ENCODE results near the gene RNF138. TPM values are rescaled to one million over a fixed set of nuclear protein-coding genes. Genes with fewer than 3 reads are reported as not detected.

Gene RNF138
- total and polyA plus RNA-seq, 2 of the 8 experiments (the other 6 are each of a cell fraction or from before 2014, with no cell fraction given), result 29.2 to 109 TPM

DNA sequence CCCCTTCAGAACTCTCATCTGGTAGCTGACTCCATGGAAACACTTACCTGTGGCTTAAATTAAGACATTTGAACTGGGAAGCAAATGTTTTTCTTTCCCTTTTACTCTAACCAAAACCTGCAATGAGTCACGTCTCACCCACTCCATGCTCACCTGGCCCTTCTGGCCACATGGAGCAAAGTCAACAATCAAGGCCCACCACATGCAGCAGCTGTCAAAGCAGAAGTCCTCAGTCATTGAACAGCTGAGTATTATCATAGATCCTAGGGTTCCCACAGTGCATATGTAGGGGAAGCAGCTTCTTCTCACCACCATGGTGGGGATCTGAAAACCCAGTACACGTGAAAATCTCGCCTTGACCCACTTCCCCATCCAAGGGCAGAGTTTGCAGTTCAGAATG is 85.9 kb downstream of the RNF138 start:
- Histone ChIP-seq H3K4me3 (ENCODE audit: extremely low read depth in 1 of 4, insufficient read depth in 2 of 4, low read depth in 3 of 4, low read length in 4 of 4) (no peak overlapping the region), H3K9me3 (ENCODE audit: insufficient read depth in 2 of 2, low read depth in 1 of 2, low read length in 1 of 2) (no peaks in the 10 kb centered on the region), H3K27ac (ENCODE audit: low read depth, low read length) (no peak overlapping the region), H3K23ac (ENCODE audit: insufficient read length) (no peak overlapping the region), H3K79me1 (ENCODE audit: low read depth, low read length) (no peaks in the 10 kb centered on the region), H3K56ac (replicated peaks; ENCODE audit: insufficient read length, low read depth, low read length) (no peak overlapping the region), H3K18ac (ENCODE audit: extremely low read depth, low read length) (no peak overlapping the region), H3K27me3 (replicated peaks in 1 of 4; ENCODE audit: control insufficient read depth in 3 of 4, extremely low read depth in 1 of 4, insufficient read depth in 3 of 4, low read length in 3 of 4) (no peaks in the 10 kb centered on the region), H3K9ac (replicated peaks in 1 of 4; ENCODE audit: extremely low read depth in 1 of 4, low read depth in 3 of 4, low read length in 3 of 4) (no peak overlapping the region), H3K4ac (replicated peaks; ENCODE audit: insufficient read length, low read depth, low read length) (no peak overlapping the region), H3K79me2 (ENCODE audit: control insufficient read depth in 1 of 2, insufficient read depth in 2 of 2, low read length in 2 of 2) (no peaks in the 10 kb centered on the region), H2BK5ac (ENCODE audit: low read depth, low read length) (no peak overlapping the region), H2AK5ac (ENCODE audit: low read depth, low read length) (no peak overlapping the region), H3K4me2 (ENCODE audit: insufficient read depth in 1 of 2, low read depth in 2 of 2, low read length in 2 of 2) (no peak overlapping the region), H2AFZ (ENCODE audit: low read length) (no peak overlapping the region), H4K91ac (replicated peaks; ENCODE audit: insufficient read length, low read length) (no peak overlapping the region), H2BK15ac (ENCODE audit: low read length) (no peak overlapping the region), H2BK12ac (ENCODE audit: low read depth, low read length) (no peak overlapping the region), H3K23me2 (ENCODE audit: low read depth, low read length) (peaks cover 5% of the 10 kb centered on the region; the same call in 1 of the 2 replicates), H4K8ac (ENCODE audit: extremely low read depth, insufficient read depth, low read length) (no peak overlapping the region), H3K4me1 (replicated peaks in 1 of 4; ENCODE audit: control insufficient read depth in 3 of 4, insufficient read depth in 4 of 4, low read length in 3 of 4) (no peaks in the 10 kb centered on the region), H2BK120ac (replicated peaks; ENCODE audit: low read depth, low read length) (no peak overlapping the region), H3K14ac (ENCODE audit: insufficient read length) (no peak overlapping the region), H2BK20ac (ENCODE audit: low read length) (no peak overlapping the region), H4K20me1 (replicated peaks in 1 of 2; ENCODE audit: control insufficient read depth in 1 of 2, insufficient read depth in 2 of 2, low read length in 2 of 2) (no peaks in the 10 kb centered on the region), H4K5ac (ENCODE audit: insufficient read length, low read depth, low read length) (no peak overlapping the region), H3K36me3 (ENCODE audit: control insufficient read depth in 2 of 4, insufficient read depth in 4 of 4, low read length in 3 of 4) (no peaks in the 10 kb centered on the region)
- TF ChIP-seq ATF2 (IDR thresholded peaks at IDR 0.05; ENCODE audit: low read length) (no peak), RAD21 (IDR thresholded peaks at IDR 0.05 in 1 of 2, conservative IDR thresholded peaks at IDR 0.05 in 1 of 2; ENCODE audit: low read depth in 2 of 2, low read length in 2 of 2) (no peak)
- ChIA-PET POLR2A (ENCODE audit: partially characterized antibody) (no interaction called here), CTCF (ENCODE audit: partially characterized antibody) (interaction anchor here (1.0 kb wide), 1 partner anchor 21 kb away, joined by 3 read pairs; no protein-coding TSS in a partner anchor)
- FAIRE-seq, result no peak
- DNase-seq (ENCODE audit: low read depth in 1 of 2, low spot score in 2 of 2), result no peak
- WGBS, 2 experiments (ENCODE audit: extremely low coverage in 1 of 2, insufficient coverage in 1 of 2, insufficient read length in 1 of 2, insufficient replicate concordance in 2 of 2, low coverage in 1 of 2, low lambda C conversion rate in 2 of 2, missing lambda C conversion rate in 1 of 2), result 87% methylated on average over 3 of the region's 3 CpGs; no CpG with 5 or more reads in 1 of the 2 experiments
